ENCODE measurements around the gene ARMC5. TPM values are rescaled to one million over a fixed set of nuclear protein-coding genes. Genes with fewer than 3 reads are reported as not detected.
"Not testable (repeated sequence)": the region's sequence is repeated elsewhere in the genome, so short reads cannot be mapped to it uniquely, and the experiment has no call there.

The ARMC5 gene
- total and polyA plus RNA-seq, 8 donors: 2.6 to 29.8 (median 11.3) TPM; not detected in 1

DNA sequence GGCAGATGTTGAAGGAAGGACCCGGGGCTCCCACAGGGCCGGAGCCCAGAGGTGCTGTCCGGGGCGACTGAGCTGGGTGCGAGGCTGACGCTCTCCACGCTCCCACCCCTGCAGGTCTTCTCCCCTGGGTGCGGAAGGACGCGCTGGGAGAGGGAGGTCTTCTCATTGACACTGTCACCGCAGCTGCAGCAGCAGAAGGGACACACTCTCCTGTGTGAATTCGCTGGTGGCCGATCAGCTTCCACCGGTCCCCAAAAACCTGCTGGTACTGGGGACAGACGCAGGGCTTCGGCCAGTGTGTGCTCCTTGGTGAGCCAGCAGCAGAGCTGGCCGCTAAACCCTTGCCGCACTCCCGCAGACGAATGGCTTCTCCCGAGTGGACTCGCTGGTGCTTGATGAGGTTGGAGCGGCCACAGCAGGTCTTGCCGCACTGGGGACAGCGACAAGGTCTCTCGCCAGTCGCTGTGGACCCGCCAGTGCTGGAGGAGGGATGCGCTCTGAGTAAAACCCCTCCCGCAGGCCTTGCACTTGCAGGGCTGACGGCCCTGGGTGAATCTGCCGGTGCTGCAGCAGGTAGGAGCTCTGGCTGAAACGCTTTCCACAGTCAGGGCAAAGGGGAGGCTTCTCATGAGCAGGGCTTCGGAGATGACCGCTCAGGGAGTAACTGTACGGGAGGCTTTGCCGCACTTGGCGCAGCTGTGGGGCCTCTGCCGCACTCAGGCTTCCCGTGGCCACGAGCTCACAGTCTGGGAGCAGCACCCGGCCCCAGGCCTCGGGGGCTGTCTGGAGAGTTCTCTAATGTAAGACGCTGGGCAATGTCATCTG is 22.9 kb upstream of the ARMC5 start:
- no peak overlapping the region for H3K4me3 ChIP-seq
- DNase-seq: no peak
- no peaks in the 10 kb centered on the region for H3K9me3 ChIP-seq
- no peak overlapping the region for H3K27ac ChIP-seq
- WGBS, 5 donors: 92 to 95% (median 94%) methylated on average over 37 to 44 of the region's 44 CpGs
- TF ChIP-seq EP300 (IDR thresholded peaks at IDR 0.05) (no peak), POLR2A (IDR thresholded peaks at IDR 0.05) (no peak), POLR2AphosphoS5 (IDR thresholded peaks at IDR 0.05) (no peak)
- TF ChIP-seq, protein P1, sequence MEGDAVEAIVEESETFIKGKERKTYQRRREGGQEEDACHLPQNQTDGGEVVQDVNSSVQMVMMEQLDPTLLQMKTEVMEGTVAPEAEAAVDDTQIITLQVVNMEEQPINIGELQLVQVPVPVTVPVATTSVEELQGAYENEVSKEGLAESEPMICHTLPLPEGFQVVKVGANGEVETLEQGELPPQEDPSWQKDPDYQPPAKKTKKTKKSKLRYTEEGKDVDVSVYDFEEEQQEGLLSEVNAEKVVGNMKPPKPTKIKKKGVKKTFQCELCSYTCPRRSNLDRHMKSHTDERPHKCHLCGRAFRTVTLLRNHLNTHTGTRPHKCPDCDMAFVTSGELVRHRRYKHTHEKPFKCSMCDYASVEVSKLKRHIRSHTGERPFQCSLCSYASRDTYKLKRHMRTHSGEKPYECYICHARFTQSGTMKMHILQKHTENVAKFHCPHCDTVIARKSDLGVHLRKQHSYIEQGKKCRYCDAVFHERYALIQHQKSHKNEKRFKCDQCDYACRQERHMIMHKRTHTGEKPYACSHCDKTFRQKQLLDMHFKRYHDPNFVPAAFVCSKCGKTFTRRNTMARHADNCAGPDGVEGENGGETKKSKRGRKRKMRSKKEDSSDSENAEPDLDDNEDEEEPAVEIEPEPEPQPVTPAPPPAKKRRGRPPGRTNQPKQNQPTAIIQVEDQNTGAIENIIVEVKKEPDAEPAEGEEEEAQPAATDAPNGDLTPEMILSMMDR (IDR thresholded peaks at IDR 0.05): no peak
- H3K36me3 ChIP-seq: peaks cover 0 to 14% (median 0%) of the 10 kb centered on the region in 4 donors
- intact Hi-C loops (cut with DNase I; ENCODE audit: low total_unique reads): no loop called here
- H3K4me1 ChIP-seq: no peaks in the 10 kb centered on the region
- no peaks in the 10 kb centered on the region for H3K27me3 ChIP-seq

DNA sequence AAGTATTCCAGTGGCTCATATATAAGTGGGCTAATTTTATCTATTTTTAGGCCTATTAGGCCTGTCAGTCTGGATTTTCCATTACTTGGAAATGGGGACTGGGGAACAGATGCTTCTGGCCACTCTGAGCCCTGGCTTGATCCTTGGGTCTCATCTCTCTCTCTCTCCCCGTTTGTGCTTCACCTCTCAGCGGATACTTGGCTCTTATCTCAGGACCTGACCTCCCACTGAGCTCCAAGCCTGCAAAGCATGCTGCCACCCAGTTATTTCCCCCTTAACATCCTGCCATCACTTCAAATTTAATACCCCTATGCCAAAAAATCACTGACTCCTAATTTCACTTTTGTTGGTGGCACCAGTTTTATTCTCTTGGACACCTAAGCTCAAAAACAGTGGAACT is 20.9 kb upstream of the ARMC5 start:
- H3K36me3 ChIP-seq: peaks cover 0 to 14% (median 0%) of the 10 kb centered on the region in 4 donors
- no peak overlapping the region for H3K4me3 ChIP-seq
- H3K9me3 ChIP-seq: no peaks in the 10 kb centered on the region
- DNase-seq: no peak
- no peak overlapping the region for H3K27ac ChIP-seq
- intact Hi-C loops (cut with DNase I; ENCODE audit: low total_unique reads): no loop called here
- TF ChIP-seq, protein P1 (IDR thresholded peaks at IDR 0.05): no peak
- TF ChIP-seq POLR2AphosphoS5 (IDR thresholded peaks at IDR 0.05) (no peak), POLR2A (IDR thresholded peaks at IDR 0.05) (no peak), EP300 (IDR thresholded peaks at IDR 0.05) (no peak)
- no peaks in the 10 kb centered on the region for H3K27me3 ChIP-seq
- H3K4me1 ChIP-seq: peaks cover 5 to 13% (median 12%) of the 10 kb centered on the region in 4 donors
- 37 to 62% (median 46%) methylated on average over 2 of the region's 2 CpGs for WGBS, 5 donors

DNA sequence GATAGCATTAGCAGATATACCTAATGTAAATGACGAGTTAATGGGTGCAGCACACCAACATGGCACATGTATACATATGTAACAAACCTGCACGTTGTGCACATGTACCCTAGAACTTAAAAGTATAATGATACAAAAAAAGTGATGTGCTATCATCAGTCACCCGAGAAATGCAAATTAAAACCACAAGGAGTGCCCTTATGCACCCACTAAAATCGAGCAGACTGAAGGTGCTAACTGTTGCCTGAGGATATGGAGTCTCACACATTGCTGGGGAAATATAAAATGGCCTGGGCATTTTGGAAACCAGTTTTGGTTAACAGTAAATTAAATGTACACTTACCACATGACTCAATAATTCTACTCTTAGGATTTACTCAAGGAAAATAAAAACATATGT is 20.3 kb upstream of the ARMC5 start:
- H3K4me1 ChIP-seq: peaks cover 5 to 13% (median 12%) of the 10 kb centered on the region in 4 donors
- DNase-seq; intact Hi-C loops (cut with DNase I; ENCODE audit: low total_unique reads); H3K9me3 ChIP-seq; H3K27ac ChIP-seq; H3K27me3 ChIP-seq; H3K4me3 ChIP-seq: not testable (repeated sequence)
- 36 to 60% (median 52%) methylated on average over 3 to 4 of the region's 4 CpGs for WGBS, 5 donors
- peaks cover 0 to 14% (median 0%) of the 10 kb centered on the region in 4 donors for H3K36me3 ChIP-seq

DNA sequence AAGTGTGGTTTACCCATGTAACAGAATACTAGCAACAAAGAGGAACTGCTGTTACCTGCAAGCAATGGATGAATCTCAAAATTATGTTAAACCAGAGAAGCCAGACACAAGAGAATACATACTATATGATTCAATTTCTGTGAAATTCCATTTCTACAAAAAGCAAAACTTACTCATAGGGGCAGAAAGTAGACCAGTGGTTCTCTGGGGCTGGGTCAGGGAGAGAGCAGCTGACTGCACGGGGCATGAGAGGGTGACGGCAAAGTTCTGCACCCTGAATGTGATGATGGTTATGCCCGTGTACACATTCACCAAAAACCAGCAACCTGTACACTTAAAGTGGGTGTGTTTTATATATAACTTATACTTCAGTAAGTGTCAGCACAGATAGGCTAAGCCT is 19.8 kb upstream of the ARMC5 start:
- Histone ChIP-seq H3K4me1 (peaks cover 5 to 13% (median 12%) of the 10 kb centered on the region in 4 donors), H3K27ac (no peak overlapping the region), H3K27me3 (no peaks in the 10 kb centered on the region), H3K36me3 (peaks cover 0 to 14% (median 0%) of the 10 kb centered on the region in 4 donors), H3K4me3 (no peak overlapping the region), H3K9me3 (no peaks in the 10 kb centered on the region)
- 75 to 92% (median 84%) methylated on average over 3 of the region's 3 CpGs for WGBS, 5 donors
- intact Hi-C loops (cut with DNase I; ENCODE audit: low total_unique reads): no loop called here
- no peak for TF ChIP-seq POLR2A (IDR thresholded peaks at IDR 0.05)
- TF ChIP-seq EP300 (IDR thresholded peaks at IDR 0.05): no peak
- TF ChIP-seq, protein P1 (IDR thresholded peaks at IDR 0.05): no peak
- DNase-seq: no peak

All from stomach (tissue), 9 donors.